Activated gamma-delta T cell (primary cell): ENCODE data around the gene MCM10.

Experiments
- DNase-seq: peaks from one replicate; lab custom pipeline; 2025; lab: John Stamatoyannopoulos, UW

Gene MCM10

GRCh38 chr10:13165177-13165576 is 3.8 kb downstream of the MCM10 start:
- DNase-seq, result no peak

- DNase-seq, result no peak
Observed at GRCh38 chr10:13167568-13167967, 6.2 kb downstream of the MCM10 start.

GRCh38 chr10:13168781-13169180 is 7.4 kb downstream of the MCM10 start:
- DNase-seq, result no peak

- DNase-seq, result no peak
Observed at GRCh38 chr10:13173616-13174015, 12.3 kb downstream of the MCM10 start.

GRCh38 chr10:13180788-13181187 is 19.4 kb downstream of the MCM10 start:
- DNase-seq, result no peak

GRCh38 chr10:13182424-13182823 is 21.1 kb downstream of the MCM10 start:
- no peak for DNase-seq

GRCh38 chr10:13183625-13184024 is 22.3 kb downstream of the MCM10 start:
- DNase-seq, result no peak

GRCh38 chr10:13184276-13184675 is 22.9 kb downstream of the MCM10 start:
- no peak for DNase-seq

- DNase-seq, result no peak
Observed at GRCh38 chr10:13184730-13185514, 23.6 kb downstream of the MCM10 start.

GRCh38 chr10:13187135-13187534 is 25.8 kb downstream of the MCM10 start:
- DNase-seq, result no peak

GRCh38 chr10:13188593-13188992 is 27.2 kb downstream of the MCM10 start:
- DNase-seq, result no peak

GRCh38 chr10:13189961-13190360 is 28.6 kb downstream of the MCM10 start:
- DNase-seq, result no peak

- DNase-seq, result no peak
Observed at GRCh38 chr10:13190816-13191215, 29.5 kb downstream of the MCM10 start.

GRCh38 chr10:13191362-13191761 is 30.0 kb downstream of the MCM10 start:
- DNase-seq, result no peak

- DNase-seq, result no peak
Observed at GRCh38 chr10:13193637-13194036, 32.3 kb downstream of the MCM10 start.

- no peak for DNase-seq
Observed at GRCh38 chr10:13195016-13195415, 33.7 kb downstream of the MCM10 start.

- no peak for DNase-seq
Observed at GRCh38 chr10:13201132-13201531, 39.8 kb downstream of the MCM10 start.

GRCh38 chr10:13206091-13206490 is 44.7 kb downstream of the MCM10 start:
- no peak for DNase-seq

GRCh38 chr10:13206546-13207443 is 45.4 kb downstream of the MCM10 start:
- DNase-seq, result no peak

- DNase-seq, result no peak
Observed at GRCh38 chr10:13213163-13213562, 51.8 kb downstream of the MCM10 start.

GRCh38 chr10:13218878-13219277 is 57.5 kb downstream of the MCM10 start:
- DNase-seq, result no peak

GRCh38 chr10:13219685-13220670 is 58.6 kb downstream of the MCM10 start:
- no peak for DNase-seq
